Measurements from ENCODE around the gene MTUS2. TPM values are rescaled to one million over a fixed set of nuclear protein-coding genes. Genes with fewer than 3 reads are reported as not detected.

Gene MTUS2
- total and polyA plus RNA-seq, 2 donors (not counting 3 experiments of a cell fraction or from before 2014, with no cell fraction given), result not detected

DNA sequence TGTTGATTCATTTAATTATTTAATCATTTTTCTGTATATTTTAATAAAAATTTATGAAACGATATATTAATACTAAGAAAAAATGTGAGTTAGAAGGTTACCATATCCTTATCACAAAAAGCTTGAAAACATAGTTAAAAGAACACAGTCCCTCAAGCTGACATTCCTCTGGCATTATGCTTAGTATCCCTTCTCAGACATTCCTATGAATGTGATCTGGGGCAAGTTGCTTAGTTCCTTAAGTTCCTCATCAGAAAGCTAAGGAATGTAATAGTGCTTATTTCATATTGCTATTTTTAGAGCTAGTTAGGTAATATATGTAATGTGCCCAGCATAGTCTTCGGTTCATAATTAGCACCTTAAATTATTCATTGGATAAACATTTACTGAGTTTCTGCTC lies 122.8 kb downstream of the MTUS2 start:
- Histone ChIP-seq H3K4me1 (ENCODE audit: control insufficient read depth, extremely low read depth, insufficient read depth, low read length) (no peaks in the 10 kb centered on the region), H3K9ac (replicated peaks; ENCODE audit: extremely low read depth, insufficient read depth, low read length) (no peak overlapping the region), H4K20me1 (replicated peaks; ENCODE audit: control insufficient read depth, extremely low read depth, insufficient read depth, low read length) (no peaks in the 10 kb centered on the region), H3K9me3 (replicated peaks; ENCODE audit: control insufficient read depth, insufficient read depth, low read length) (no peaks in the 10 kb centered on the region), H3K27me3 (ENCODE audit: control insufficient read depth in 2 of 2, insufficient read depth in 2 of 2, low read length in 2 of 2) (no peaks in the 10 kb centered on the region), H3K4me3 (replicated peaks in 1 of 3; ENCODE audit: insufficient read depth in 1 of 3, low read depth in 1 of 3, low read length in 3 of 3) (no peak overlapping the region), H2AFZ (ENCODE audit: low read depth, low read length) (no peak overlapping the region), H3K4me2 (ENCODE audit: insufficient read depth, low read length) (no peak overlapping the region), H3K27ac (ENCODE audit: insufficient read depth, low read depth, low read length) (no peak overlapping the region), H3K36me3 (ENCODE audit: control insufficient read depth in 2 of 2, extremely low read depth in 1 of 2, insufficient read depth in 2 of 2, low read length in 2 of 2) (no peaks in the 10 kb centered on the region), H3K79me2 (ENCODE audit: control insufficient read depth, insufficient read depth, low read length) (no peaks in the 10 kb centered on the region), H3K9me1 (replicated peaks; ENCODE audit: control insufficient read depth, extremely low read depth, insufficient read depth, low read length) (no peaks in the 10 kb centered on the region)
- no peak for FAIRE-seq
- dilution Hi-C loops (cut with MboI; ENCODE audit: extremely low pct_ligation_motif_present, low sequenced_read_pairs), result no loop called here
- TF ChIP-seq, protein P1, sequence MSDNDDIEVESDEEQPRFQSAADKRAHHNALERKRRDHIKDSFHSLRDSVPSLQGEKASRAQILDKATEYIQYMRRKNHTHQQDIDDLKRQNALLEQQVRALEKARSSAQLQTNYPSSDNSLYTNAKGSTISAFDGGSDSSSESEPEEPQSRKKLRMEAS (IDR thresholded peaks at IDR 0.05; ENCODE audit: insufficient read depth, insufficient read length), result no peak
- TF ChIP-seq POLR2AphosphoS5 (IDR thresholded peaks at IDR 0.05; ENCODE audit: insufficient read depth, low read depth, low read length), result no peak
- TF ChIP-seq CTCF (IDR thresholded peaks at IDR 0.05; ENCODE audit: extremely low read depth in 1 of 2, insufficient read depth in 1 of 2, low read depth in 1 of 2, low read length in 2 of 2), result no peak
- TF ChIP-seq GATA2 (IDR thresholded peaks at IDR 0.05; ENCODE audit: insufficient read depth, insufficient read length, low read depth, low read length), result no peak
- TF ChIP-seq JUN (IDR thresholded peaks at IDR 0.05; ENCODE audit: borderline replicate concordance, insufficient read depth, insufficient read length, low read depth), result no peak
- no peak for TF ChIP-seq FOS (IDR thresholded peaks at IDR 0.05; ENCODE audit: borderline replicate concordance, insufficient read depth, low read length)
- no peak for TF ChIP-seq MYC (IDR thresholded peaks at IDR 0.05; ENCODE audit: low read depth, low read length)
- TF ChIP-seq EZH2 (IDR thresholded peaks at IDR 0.05; ENCODE audit: borderline replicate concordance, low read depth, low read length, severe bottlenecking), result no peak
- TF ChIP-seq POLR2A (IDR thresholded peaks at IDR 0.05; ENCODE audit: low read depth, low read length), result no peak
- DNase-seq (ENCODE audit: low read depth, low spot score), result no peak
- POLR2A ChIA-PET, result no interaction called here
- intact Hi-C loops (cut with micrococcal nuclease), result no loop called here
- no TSS peak for BruUV-seq (replicated peaks)
- CTCF ChIA-PET, result no interaction called here
